ENCODE data around the gene CYSTM1. TPM values are rescaled to one million over a fixed set of nuclear protein-coding genes. Genes with fewer than 3 reads are reported as not detected.

Gene CYSTM1
- total RNA-seq, 1 experiment from 2014 or later, result 79.2 TPM

DNA sequence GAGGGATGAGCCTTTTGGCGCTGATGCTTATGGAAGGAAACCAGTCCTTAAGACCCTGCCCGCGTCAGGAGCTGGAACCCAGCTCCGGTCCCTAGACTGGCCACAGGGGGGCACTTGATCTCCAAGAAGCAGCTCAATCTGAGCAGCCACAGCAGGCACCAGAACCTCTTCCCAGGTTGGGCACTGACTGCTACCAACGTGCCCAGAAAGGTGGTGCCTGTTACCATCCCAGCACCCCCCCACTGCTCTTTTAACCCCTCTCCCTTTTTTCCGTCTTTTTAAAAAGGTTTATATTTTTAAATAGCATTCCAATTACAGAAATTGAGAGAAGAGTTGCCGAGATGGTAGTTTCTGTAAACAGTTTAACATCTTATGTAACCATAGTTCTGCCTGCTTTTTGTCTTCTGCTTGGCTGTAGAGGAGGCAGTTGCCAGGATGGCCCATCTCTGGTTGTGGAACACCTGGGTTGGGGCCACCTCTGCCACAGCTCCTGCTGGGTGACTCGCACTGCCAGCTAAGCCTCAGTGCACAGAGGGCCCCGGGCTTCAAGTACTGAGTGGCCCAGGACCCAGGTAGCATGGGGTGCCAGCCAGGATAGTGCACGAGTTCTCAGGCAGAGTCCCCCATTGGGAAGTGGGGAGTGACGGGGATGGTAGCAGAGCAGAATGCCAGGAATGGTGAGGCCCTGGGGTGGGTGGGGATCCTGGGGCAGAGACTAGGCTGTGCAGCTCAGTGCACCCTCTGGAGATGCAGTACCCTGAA lies 65.1 kb downstream of the CYSTM1 start:
- DNase-seq (ENCODE audit: low read depth), result peak; percentile 16
- in situ Hi-C loops (cut with HindIII; ENCODE audit: low pct_unique_long_range_greater_than_20kb, low sequenced_read_pairs), result no loop called here

DNA sequence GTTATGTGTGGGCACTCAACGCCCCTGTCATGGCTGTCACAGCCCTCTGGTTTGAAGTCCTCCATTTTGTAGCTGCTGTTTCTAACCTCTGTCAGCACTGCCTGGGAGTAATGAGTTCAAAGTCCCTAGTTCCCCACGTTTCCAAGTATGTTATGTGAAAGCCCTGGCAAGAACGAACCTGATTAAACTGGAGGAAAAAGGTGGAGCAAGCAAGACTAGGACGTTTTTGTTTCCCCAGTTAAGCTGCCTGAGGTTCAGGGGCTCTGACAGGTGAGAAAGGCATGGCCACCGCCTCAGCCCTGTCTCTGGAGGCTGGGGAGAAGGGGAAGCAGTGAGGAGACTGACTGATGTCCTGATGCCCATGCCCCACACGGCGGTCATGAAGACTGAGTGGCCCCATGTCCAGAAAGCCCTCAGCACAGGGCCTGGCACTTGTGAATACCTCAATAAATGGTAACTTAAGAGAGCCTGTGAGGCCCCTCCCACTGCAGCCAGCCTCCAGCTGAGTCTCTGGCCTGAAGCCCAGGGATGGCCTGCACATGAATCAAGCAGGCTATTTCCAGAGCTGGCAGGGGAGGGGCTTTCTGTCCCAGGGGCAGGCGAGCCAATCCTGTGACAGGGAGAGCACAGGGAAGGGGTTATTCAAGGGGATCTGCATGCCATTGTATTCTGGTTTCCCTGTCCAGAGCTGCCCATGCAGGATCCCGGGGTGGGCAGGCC lies 66.2 kb downstream of the CYSTM1 start:
- DNase-seq (ENCODE audit: low read depth), result peak; percentile 86
- in situ Hi-C loops (cut with HindIII; ENCODE audit: low pct_unique_long_range_greater_than_20kb, low sequenced_read_pairs), result no loop called here

- in situ Hi-C loops (cut with HindIII; ENCODE audit: low pct_unique_long_range_greater_than_20kb, low sequenced_read_pairs), result no loop called here
- DNase-seq (ENCODE audit: low read depth), result no peak
Measured at GRCh38 chr5:140242099-140242498, 67.1 kb downstream of the CYSTM1 start.

GRCh38 chr5:140242890-140243585 lies 68.0 kb downstream of the CYSTM1 start:
- no peak for DNase-seq (ENCODE audit: low read depth)
- in situ Hi-C loops (cut with HindIII; ENCODE audit: low pct_unique_long_range_greater_than_20kb, low sequenced_read_pairs), result no loop called here

- in situ Hi-C loops (cut with HindIII; ENCODE audit: low pct_unique_long_range_greater_than_20kb, low sequenced_read_pairs), result no loop called here
Measured at GRCh38 chr5:140243706-140244250, 68.8 kb downstream of the CYSTM1 start.

DNA sequence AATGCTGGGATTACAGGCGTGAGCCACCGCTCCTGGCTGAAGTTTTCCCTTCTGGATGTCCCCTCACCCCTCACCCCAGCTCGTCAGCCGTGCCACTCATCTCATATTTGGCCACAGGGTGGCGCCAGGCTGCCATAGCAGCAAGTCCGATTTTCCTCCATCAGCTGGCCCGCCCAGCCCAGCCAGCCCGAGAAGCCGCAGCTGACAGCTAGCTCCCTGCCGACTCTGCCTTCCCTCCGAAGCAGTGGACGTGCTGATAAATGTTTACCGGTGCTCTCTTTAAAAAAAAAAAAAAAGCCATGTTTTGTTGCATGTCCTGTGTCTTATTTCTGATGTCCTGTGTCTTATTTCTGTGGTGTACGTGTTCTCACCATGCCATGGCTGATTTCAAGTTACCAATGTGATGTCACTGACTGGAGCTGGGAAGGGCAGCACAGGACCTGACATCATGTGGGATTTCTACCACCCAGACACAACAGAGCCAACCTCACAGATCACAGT lies 69.6 kb downstream of the CYSTM1 start:
- peak; percentile 69 for DNase-seq (ENCODE audit: low read depth)
- in situ Hi-C loops (cut with HindIII; ENCODE audit: low pct_unique_long_range_greater_than_20kb, low sequenced_read_pairs), result no loop called here

More at GRCh38 chr5:140243706-140244250, 68.8 kb downstream of the CYSTM1 start:
- DNase-seq (ENCODE audit: low read depth), result no peak

DNA sequence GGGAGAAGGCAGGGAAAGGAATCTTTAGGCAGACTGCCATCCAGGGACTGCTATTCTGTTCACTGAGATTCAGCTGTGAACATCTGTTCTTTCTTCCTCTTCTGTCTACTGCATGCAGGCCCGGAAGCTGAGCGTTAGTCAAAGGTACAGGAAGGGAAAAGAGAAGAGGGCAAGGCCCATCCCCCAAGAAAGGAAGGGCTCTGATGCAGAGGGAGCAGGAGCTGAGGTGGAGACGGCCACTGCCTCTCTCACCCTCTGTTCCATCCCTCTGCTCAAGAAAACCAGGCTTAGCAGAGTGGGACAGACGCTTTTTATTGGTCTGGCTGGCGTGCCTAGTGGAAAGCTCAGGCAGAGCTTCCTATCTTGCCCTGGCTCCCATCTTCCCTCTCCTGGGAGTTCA lies 70.4 kb downstream of the CYSTM1 start:
- no peak for DNase-seq (ENCODE audit: low read depth)
- in situ Hi-C loops (cut with HindIII; ENCODE audit: low pct_unique_long_range_greater_than_20kb, low sequenced_read_pairs), result no loop called here

DNA sequence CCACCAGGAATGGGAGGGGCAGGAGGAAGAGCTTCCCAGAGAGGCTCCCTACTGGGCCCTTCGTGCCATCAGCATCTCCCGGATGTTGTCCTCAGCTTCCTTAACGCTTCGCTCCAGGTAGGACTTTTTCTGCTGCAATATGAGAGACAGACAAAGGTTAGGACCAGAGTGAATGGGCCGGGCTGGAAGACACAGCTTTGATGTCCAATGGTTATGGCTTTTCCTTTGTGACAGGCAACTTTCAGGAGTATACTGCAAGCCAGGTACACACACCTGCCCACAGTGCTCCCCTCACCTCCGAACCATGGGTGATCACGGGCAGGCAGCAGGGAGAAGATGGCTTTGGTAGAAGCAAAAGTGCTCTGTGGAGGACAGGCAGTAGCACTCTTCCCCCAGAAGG lies 70.9 kb downstream of the CYSTM1 start:
- DNase-seq (ENCODE audit: low read depth), result no peak
- in situ Hi-C loops (cut with HindIII; ENCODE audit: low pct_unique_long_range_greater_than_20kb, low sequenced_read_pairs), result no loop called here

DNA sequence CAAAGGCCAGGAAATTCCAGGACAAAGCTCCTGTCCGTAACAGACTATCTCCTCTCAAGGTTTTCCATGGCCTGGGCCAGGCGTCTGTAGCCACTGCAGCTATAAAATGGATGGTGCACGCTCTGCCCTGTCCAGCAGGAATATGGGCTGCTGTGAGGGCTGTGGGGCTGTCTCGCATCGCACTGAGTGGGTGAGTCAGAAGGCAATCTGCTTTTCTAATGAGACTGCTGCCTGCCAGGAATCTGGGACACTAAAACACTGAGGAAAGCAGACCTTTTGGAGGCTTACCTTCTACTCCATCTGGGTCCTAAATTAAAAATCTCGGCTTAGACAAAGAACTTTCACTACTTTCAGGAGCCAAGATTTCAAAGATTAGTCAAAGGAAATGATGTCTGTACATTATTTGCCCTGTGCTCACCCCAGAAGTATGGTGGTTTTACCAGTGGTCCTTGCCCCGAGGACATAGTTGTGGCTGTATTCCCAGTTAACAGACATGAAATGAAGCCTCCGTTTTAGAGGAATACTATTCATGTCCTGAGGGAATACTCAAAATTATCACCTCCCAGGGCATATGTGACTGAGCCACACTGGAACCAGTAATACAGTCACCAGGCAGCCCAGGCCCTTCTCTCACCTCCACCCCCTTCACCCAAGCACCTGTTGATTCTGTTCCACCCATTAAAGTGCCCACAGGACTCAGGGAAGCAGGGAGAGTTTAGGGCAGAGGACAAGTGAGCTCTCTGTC lies 71.6 kb downstream of the CYSTM1 start:
- no peak for DNase-seq (ENCODE audit: low read depth)

DNA sequence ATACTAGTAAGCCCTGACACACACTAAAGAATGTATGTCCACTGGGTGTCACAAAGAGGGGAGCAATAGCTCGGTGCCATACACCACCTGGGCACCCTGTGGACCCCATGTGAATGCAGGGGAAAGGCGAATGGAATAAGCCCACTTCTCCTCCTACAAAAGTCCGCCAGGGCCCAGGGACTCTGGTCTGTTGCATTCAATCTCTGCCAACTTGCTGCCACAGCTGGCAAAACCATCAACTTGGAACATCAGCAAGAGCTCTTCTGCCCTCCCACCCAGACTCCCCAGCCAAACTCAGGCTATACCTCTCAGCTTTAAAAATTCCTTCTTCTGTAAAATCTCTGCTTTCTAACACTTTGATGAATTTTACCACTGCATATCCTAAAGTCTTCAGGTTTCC lies 73.4 kb downstream of the CYSTM1 start:
- no peak for DNase-seq (ENCODE audit: low read depth)
- in situ Hi-C loops (cut with HindIII; ENCODE audit: low pct_unique_long_range_greater_than_20kb, low sequenced_read_pairs), result no loop called here

More for the DNA sequence above, 71.6 kb downstream of the CYSTM1 start:
- in situ Hi-C loops (cut with HindIII; ENCODE audit: low pct_unique_long_range_greater_than_20kb, low sequenced_read_pairs), result no loop called here

- in situ Hi-C loops (cut with HindIII; ENCODE audit: low pct_unique_long_range_greater_than_20kb, low sequenced_read_pairs), result no loop called here
- no peak for DNase-seq (ENCODE audit: low read depth)
Measured at GRCh38 chr5:140249536-140249935, 74.5 kb downstream of the CYSTM1 start.

- DNase-seq (ENCODE audit: low read depth), result no peak
- in situ Hi-C loops (cut with HindIII; ENCODE audit: low pct_unique_long_range_greater_than_20kb, low sequenced_read_pairs), result no loop called here
Measured at GRCh38 chr5:140250386-140250785, 75.4 kb downstream of the CYSTM1 start.

DNA sequence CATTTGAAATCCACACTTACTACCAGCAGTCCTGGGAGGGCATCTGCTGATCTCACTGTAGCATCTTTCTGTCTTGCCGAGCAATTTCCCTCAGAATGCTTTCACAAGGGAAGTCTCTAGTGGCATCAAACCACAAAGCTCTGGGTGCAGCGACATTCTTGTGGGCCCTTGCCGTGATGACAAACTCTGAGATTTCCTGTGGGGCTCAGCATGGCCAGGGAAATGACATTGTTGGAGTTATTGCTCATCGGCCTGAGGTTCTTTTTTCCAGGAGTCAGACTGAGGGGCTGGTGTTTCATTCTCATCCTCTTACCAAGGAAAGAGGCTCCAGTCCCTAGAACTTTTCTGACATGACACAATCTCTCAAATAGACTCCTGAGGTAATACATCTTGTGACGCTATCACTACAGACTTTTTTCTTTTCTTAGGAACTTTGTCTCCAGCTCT lies 76.6 kb downstream of the CYSTM1 start:
- in situ Hi-C loops (cut with HindIII; ENCODE audit: low pct_unique_long_range_greater_than_20kb, low sequenced_read_pairs), result no loop called here
- DNase-seq (ENCODE audit: low read depth), result peak; percentile 63

DNA sequence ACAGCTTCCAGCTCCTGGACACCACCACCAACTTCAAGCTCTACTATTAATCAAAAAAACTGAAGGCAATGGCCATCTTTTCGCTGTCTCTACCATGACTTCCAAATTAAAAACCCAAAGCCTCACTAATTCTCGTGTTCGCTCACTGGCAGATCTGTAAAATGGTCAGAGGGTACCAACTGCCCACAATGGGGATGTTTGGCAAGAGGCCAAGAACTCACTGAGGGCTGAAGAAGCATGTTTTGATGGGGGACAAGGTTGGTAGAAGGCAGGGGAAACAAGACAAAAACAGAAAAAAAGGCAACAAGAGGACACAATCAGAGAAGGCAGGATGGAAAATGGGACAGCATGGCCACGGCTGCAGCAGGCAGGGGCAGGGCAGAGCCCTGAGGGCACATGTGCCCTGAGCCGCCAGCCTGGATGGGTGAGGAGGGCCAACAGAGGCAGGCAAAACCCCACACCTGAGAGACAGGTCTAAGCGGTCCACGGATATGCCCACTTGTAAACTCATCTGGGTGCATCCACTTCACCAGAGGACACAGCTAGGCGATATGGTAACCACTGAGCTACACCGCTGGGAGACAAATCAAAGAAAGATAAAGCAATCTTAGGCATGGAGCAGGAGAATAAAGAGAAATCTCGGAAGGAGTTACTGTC lies 77.6 kb downstream of the CYSTM1 start:
- in situ Hi-C loops (cut with HindIII; ENCODE audit: low pct_unique_long_range_greater_than_20kb, low sequenced_read_pairs), result no loop called here
- DNase-seq (ENCODE audit: low read depth), result no peak

- no peak for DNase-seq (ENCODE audit: low read depth)
- in situ Hi-C loops (cut with HindIII; ENCODE audit: low pct_unique_long_range_greater_than_20kb, low sequenced_read_pairs), result no loop called here
Measured at GRCh38 chr5:140253985-140254384, 79.0 kb downstream of the CYSTM1 start.

- in situ Hi-C loops (cut with HindIII; ENCODE audit: low pct_unique_long_range_greater_than_20kb, low sequenced_read_pairs), result no loop called here
- no peak for DNase-seq (ENCODE audit: low read depth)
Measured at GRCh38 chr5:140255460-140256157, 80.6 kb downstream of the CYSTM1 start.

DNA sequence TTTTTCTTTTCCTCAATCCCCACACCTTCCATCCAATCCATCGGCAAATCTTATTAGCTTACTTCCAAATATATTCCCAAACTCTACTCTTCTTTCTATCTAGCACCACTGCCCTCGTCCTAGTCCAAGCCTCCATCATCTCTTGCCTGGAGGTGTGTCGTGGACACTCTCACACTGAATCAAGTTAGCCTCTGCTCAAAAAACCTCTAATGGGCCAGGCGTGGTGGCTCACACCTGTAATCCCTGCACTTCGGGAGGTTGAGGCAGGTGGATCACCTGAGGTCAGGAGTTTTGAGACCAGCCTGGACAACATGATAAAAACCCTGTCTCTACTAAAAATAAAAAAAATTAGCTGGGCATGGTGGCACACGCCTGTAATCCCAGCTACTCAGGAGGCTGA lies 81.7 kb downstream of the CYSTM1 start:
- DNase-seq (ENCODE audit: low read depth), result no peak
- in situ Hi-C loops (cut with HindIII; ENCODE audit: low pct_unique_long_range_greater_than_20kb, low sequenced_read_pairs), result no loop called here
